ENCODE results near the gene DUSP18.

DNA sequence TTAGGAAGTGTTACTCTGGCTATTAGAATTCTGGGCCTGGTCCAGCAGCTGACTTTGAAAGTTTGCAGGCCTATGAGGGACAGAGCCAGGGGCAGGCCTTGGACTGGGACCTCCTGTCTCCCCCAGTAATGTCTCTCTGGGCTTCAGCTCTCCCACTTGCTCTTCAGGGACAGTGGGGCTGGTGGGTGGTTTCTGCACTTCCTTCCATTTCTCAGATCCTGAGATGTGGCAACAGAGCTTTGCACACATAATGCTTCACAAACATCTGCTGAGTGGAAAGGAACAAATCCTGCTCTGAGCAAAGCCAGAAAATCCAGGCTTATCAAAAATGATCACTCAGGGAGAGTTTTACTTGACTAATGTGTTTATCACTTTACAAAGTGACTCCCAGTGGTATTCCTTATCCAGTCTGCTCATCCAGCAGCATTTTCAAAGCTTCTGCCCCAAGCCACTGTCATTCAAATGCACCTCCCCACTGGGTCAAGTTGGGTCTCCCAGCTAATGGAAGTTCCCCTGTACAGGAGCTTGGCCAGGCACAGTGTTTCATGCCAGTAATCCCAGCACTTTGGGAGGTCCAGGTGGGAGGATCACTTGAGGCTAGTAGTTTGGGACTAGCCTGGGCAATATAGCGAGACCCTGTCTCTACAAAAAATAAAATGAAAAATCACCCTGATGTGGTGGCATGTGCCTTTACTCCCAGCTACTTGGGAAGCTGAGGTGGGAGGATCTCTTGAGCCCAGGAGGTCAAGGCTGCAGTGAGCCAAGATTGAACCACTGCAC is 13.5 kb upstream of the DUSP18 start:
- TF ChIP-seq, protein P1, sequence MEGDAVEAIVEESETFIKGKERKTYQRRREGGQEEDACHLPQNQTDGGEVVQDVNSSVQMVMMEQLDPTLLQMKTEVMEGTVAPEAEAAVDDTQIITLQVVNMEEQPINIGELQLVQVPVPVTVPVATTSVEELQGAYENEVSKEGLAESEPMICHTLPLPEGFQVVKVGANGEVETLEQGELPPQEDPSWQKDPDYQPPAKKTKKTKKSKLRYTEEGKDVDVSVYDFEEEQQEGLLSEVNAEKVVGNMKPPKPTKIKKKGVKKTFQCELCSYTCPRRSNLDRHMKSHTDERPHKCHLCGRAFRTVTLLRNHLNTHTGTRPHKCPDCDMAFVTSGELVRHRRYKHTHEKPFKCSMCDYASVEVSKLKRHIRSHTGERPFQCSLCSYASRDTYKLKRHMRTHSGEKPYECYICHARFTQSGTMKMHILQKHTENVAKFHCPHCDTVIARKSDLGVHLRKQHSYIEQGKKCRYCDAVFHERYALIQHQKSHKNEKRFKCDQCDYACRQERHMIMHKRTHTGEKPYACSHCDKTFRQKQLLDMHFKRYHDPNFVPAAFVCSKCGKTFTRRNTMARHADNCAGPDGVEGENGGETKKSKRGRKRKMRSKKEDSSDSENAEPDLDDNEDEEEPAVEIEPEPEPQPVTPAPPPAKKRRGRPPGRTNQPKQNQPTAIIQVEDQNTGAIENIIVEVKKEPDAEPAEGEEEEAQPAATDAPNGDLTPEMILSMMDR (IDR thresholded peaks at IDR 0.05; ENCODE audit: insufficient read depth, low read length), result no peak
- no peak for TF ChIP-seq POLR2AphosphoS5 (IDR thresholded peaks at IDR 0.05; ENCODE audit: low read depth)
- TF ChIP-seq GABPA (IDR thresholded peaks at IDR 0.05; ENCODE audit: low read depth), result no peak
- TF ChIP-seq, protein P2, sequence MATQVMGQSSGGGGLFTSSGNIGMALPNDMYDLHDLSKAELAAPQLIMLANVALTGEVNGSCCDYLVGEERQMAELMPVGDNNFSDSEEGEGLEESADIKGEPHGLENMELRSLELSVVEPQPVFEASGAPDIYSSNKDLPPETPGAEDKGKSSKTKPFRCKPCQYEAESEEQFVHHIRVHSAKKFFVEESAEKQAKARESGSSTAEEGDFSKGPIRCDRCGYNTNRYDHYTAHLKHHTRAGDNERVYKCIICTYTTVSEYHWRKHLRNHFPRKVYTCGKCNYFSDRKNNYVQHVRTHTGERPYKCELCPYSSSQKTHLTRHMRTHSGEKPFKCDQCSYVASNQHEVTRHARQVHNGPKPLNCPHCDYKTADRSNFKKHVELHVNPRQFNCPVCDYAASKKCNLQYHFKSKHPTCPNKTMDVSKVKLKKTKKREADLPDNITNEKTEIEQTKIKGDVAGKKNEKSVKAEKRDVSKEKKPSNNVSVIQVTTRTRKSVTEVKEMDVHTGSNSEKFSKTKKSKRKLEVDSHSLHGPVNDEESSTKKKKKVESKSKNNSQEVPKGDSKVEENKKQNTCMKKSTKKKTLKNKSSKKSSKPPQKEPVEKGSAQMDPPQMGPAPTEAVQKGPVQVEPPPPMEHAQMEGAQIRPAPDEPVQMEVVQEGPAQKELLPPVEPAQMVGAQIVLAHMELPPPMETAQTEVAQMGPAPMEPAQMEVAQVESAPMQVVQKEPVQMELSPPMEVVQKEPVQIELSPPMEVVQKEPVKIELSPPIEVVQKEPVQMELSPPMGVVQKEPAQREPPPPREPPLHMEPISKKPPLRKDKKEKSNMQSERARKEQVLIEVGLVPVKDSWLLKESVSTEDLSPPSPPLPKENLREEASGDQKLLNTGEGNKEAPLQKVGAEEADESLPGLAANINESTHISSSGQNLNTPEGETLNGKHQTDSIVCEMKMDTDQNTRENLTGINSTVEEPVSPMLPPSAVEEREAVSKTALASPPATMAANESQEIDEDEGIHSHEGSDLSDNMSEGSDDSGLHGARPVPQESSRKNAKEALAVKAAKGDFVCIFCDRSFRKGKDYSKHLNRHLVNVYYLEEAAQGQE (IDR thresholded peaks at IDR 0.05; ENCODE audit: insufficient replicate concordance, low read depth), result no peak
